Panc1 (cell line): ENCODE results near the gene PHC3. TPM values are rescaled to one million over a fixed set of nuclear protein-coding genes. Genes with fewer than 3 reads are reported as not detected.

Experiments used
- ATAC-seq: fragments of 200-7000 bp; cut with Tn5 transposase; 2 replicates; pipeline ENCODE4 v1.9.1; 2020; ENCODE audit warnings: mild to moderate bottlenecking, moderate library complexity
- BruUV-seq: library from RNA; stranded (reverse); fragments of 400-500 nt; replicated peaks from 2 replicates; lab custom pipeline; 2021; lab: Mats Ljungman, UMichigan
- CTCF ChIA-PET: fragments of 300-600 bp; sonication (Branson Sonifier 250); formaldehyde crosslinking; loops from one replicate; lab custom pipeline; 2022; ENCODE audit warnings: antibody characterized with exemption; lab: Charles Lee
- POLR2A ChIA-PET: fragments of 300-600 bp; sonication (Branson Sonifier 250); formaldehyde crosslinking; loops from one replicate; lab custom pipeline; 2022; ENCODE audit warnings: antibody characterized with exemption; lab: Charles Lee
- DNase-seq: peaks from one replicate; pipeline ENCODE4 v3.0.0-alpha.2; 2010; ENCODE audit warnings: low read depth, low spot score
- H3K27ac ChIP-seq: 2 replicates; pipeline ENCODE4 v1.5.1; 2011; ENCODE audit warnings: mild to moderate bottlenecking, low read length, inconsistent platforms
- H3K27me3 ChIP-seq: fragments of 200-500 bp; sonication (Bioruptor generic); 2 replicates; pipeline ENCODE4 v1.6.0; 2014; ENCODE audit warnings: low read length, inconsistent platforms; ENCODE audit not compliant: control insufficient read depth, insufficient read depth
- H3K36me3 ChIP-seq: fragments of 200-500 bp; sonication (Bioruptor generic); 2 replicates; pipeline ENCODE4 v1.5.1; 2014; ENCODE audit warnings: inconsistent platforms, mild to moderate bottlenecking, low read length, moderate library complexity; ENCODE audit not compliant: control insufficient read depth, insufficient read depth
- H3K4me1 ChIP-seq: 2 replicates; pipeline ENCODE4 v1.5.1; 2011; ENCODE audit warnings: inconsistent platforms, mild to moderate bottlenecking, low read length, moderate library complexity; ENCODE audit not compliant: control insufficient read depth, insufficient read depth
- H3K4me3 ChIP-seq, 2 experiments: 2 replicates each; pipeline ENCODE4 v1.5.1; 2011 to 2012; ENCODE audit warnings: low read depth in 2 of 2, low read length in 2 of 2, mild to moderate bottlenecking in 2 of 2, inconsistent platforms in 1 of 2, moderate library complexity in 1 of 2
- H3K9me3 ChIP-seq: fragments of 200-500 bp; sonication (Bioruptor generic); 2 replicates; pipeline ENCODE4 v1.5.1; 2014; ENCODE audit warnings: low read depth, mild to moderate bottlenecking, inconsistent platforms, low read length, moderate library complexity; ENCODE audit not compliant: control insufficient read depth, insufficient read depth
- POLR2AphosphoS5 ChIP-seq: IDR thresholded peaks from 2 replicates; pipeline ENCODE4 v1.6.1; 2012; ENCODE audit warnings: mild to moderate bottlenecking, low read depth, low read length, moderate library complexity
- REST ChIP-seq, 2 experiments: IDR thresholded peaks; 2 replicates each; pipeline ENCODE4 v1.6.1; 2011 to 2012; ENCODE audit warnings: low read depth in 2 of 2, control low read depth in 1 of 2, low read length in 1 of 2, mild to moderate bottlenecking in 1 of 2, moderate library complexity in 1 of 2; ENCODE audit not compliant: insufficient read depth in 1 of 2
- SIN3A ChIP-seq: IDR thresholded peaks from 2 replicates; pipeline ENCODE4 v1.6.1; 2012; ENCODE audit warnings: low read depth, mild to moderate bottlenecking, low read length, moderate library complexity, borderline replicate concordance; ENCODE audit not compliant: insufficient read depth
- TCF7L2 ChIP-seq: IDR thresholded peaks from 2 replicates; pipeline ENCODE4 v1.6.1; 2011; ENCODE audit warnings: mild to moderate bottlenecking, low read depth, low read length, inconsistent platforms
- in situ Hi-C: cut with HindIII; loops from 2 replicates; pipeline ENCODE4 v1.10.0; 2016; ENCODE audit warnings: low sequenced_read_pairs, low pct_unique_long_range_greater_than_20kb
- intact Hi-C: fragments of 100-400 bp; cut with micrococcal nuclease; formaldehyde crosslinking; loops from one replicate; pipeline ENCODE4 v1.10.0; 2022; ENCODE audit not compliant: unreplicated experiment
- total RNA-seq: library from RNA; stranded (reverse); gene quantifications from one replicate; pipeline ENCODE4 v1.2.1, GENCODE V29; 2021; ENCODE audit not compliant: unreplicated experiment
- TF ChIP-seq, protein P1 (sequence below): fragments of 450-650 bp; IDR thresholded peaks from 2 replicates; pipeline ENCODE4 v1.5.1; 2017; ENCODE audit warnings: mild to moderate bottlenecking

The PHC3 gene
- total RNA-seq, 1 experiment from 2014 or later: 53.8 TPM

- no peak for ATAC-seq
- H3K4me1 ChIP-seq: no peaks in the 10 kb centered on the region; the same call in 1 of the 2 replicates
Observed at GRCh38 chr3:170154569-170155143, 26.9 kb downstream of the PHC3 start.

DNA sequence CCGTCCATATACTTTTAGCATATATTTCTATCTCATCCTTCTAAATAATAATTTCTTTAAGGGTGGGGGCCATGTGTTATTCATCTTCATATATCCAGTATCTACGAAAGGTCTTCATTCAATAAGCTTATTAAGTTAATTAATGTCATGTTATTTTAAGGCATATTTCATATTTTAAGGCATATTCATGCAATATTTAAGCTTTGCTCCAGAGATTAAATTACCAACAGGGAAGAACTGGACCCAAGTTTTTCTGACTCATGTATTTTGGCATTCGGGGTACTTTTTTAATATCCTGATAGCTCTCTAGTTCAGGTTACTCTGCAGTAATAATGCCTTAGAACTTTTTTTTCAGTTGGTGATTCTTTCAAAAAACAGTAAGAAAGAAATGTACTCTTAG, 27.4 kb downstream of the PHC3 start:
- DNase-seq (no peak), ATAC-seq (no peak)
- CTCF ChIA-PET: no interaction called here
- Histone ChIP-seq H3K27me3 (no peaks in the 10 kb centered on the region), H3K4me3 (no peak overlapping the region), H3K9me3 (no peaks in the 10 kb centered on the region), H3K27ac (no peak overlapping the region), H3K36me3 (peaks cover 3% of the 10 kb centered on the region; the same call in 1 of the 2 replicates), H3K4me1 (no peaks in the 10 kb centered on the region)
- POLR2A ChIA-PET: interaction anchor here (0.6 kb wide), 1 partner anchor 55 kb away, joined by 4 read pairs; no protein-coding TSS in a partner anchor
- intact Hi-C loops (no loop called here), in situ Hi-C loops (no loop called here)
- BruUV-seq: TSS peak; percentile 41
- TF ChIP-seq TCF7L2: no peak
- no peak for TF ChIP-seq REST (IDR thresholded peaks at IDR 0.05; ENCODE audit: insufficient read depth in 1 of 2, low read depth in 2 of 2, low read length in 1 of 2)
- TF ChIP-seq POLR2AphosphoS5: no peak

More at GRCh38 chr3:170154569-170155143, 26.9 kb downstream of the PHC3 start:
- intact Hi-C loops (no loop called here), in situ Hi-C loops (no loop called here)
- no peaks in the 10 kb centered on the region for H3K27me3 ChIP-seq
- peaks cover 3% of the 10 kb centered on the region; the same call in 1 of the 2 replicates for H3K36me3 ChIP-seq
- no peak overlapping the region for H3K4me3 ChIP-seq
- TF ChIP-seq TCF7L2: no peak
- no peak for TF ChIP-seq REST (IDR thresholded peaks at IDR 0.05; ENCODE audit: insufficient read depth in 1 of 2, low read depth in 2 of 2, low read length in 1 of 2)
- no peak for TF ChIP-seq SIN3A
- no peak for TF ChIP-seq POLR2AphosphoS5
- TF ChIP-seq, protein P1, sequence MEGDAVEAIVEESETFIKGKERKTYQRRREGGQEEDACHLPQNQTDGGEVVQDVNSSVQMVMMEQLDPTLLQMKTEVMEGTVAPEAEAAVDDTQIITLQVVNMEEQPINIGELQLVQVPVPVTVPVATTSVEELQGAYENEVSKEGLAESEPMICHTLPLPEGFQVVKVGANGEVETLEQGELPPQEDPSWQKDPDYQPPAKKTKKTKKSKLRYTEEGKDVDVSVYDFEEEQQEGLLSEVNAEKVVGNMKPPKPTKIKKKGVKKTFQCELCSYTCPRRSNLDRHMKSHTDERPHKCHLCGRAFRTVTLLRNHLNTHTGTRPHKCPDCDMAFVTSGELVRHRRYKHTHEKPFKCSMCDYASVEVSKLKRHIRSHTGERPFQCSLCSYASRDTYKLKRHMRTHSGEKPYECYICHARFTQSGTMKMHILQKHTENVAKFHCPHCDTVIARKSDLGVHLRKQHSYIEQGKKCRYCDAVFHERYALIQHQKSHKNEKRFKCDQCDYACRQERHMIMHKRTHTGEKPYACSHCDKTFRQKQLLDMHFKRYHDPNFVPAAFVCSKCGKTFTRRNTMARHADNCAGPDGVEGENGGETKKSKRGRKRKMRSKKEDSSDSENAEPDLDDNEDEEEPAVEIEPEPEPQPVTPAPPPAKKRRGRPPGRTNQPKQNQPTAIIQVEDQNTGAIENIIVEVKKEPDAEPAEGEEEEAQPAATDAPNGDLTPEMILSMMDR: no peak
- no peak overlapping the region for H3K27ac ChIP-seq
- ChIA-PET POLR2A (interaction anchor here (0.6 kb wide), 1 partner anchor 54 kb away, joined by 4 read pairs; no protein-coding TSS in a partner anchor), CTCF (no interaction called here)
- no peaks in the 10 kb centered on the region for H3K9me3 ChIP-seq
- no TSS peak for BruUV-seq
- DNase-seq: no peak
